ENCODE results near the gene FKBP5.

Gene FKBP5

DNA sequence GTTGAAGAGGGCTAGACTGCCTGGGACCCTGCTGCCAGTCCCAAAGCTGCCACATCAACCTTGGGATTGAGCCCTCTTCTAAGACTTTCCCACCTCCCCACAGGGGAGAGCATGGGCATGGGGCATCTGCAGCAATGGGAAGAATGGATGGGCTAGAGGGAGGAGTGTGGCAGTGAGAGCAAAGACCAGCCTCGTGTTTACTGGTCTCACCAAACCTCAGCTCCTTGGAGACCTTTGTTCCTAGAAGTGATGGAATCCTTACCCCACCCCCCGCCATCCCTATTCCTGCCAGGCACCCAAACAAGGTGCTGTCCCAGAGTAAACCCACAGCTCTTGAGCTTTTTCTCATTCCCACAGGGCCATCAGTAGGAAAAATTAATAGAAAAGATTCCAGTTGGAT is 28.1 kb upstream of the FKBP5 start:
- H3K27me3 ChIP-seq (ENCODE audit: insufficient read depth, poor library complexity, severe bottlenecking) = no peaks in the 10 kb centered on the region
- H3K27ac ChIP-seq (ENCODE audit: poor library complexity, severe bottlenecking) = no peak overlapping the region
- H3K9me3 ChIP-seq (ENCODE audit: severe bottlenecking) = no peaks in the 10 kb centered on the region
- peaks cover 3% of the 10 kb centered on the region for H3K4me1 ChIP-seq (ENCODE audit: insufficient read depth, poor library complexity, severe bottlenecking)
- H3K36me3 ChIP-seq (ENCODE audit: low read depth) = no peaks in the 10 kb centered on the region
- no peak for ATAC-seq (ENCODE audit: low read depth)
- TF ChIP-seq, protein P1, sequence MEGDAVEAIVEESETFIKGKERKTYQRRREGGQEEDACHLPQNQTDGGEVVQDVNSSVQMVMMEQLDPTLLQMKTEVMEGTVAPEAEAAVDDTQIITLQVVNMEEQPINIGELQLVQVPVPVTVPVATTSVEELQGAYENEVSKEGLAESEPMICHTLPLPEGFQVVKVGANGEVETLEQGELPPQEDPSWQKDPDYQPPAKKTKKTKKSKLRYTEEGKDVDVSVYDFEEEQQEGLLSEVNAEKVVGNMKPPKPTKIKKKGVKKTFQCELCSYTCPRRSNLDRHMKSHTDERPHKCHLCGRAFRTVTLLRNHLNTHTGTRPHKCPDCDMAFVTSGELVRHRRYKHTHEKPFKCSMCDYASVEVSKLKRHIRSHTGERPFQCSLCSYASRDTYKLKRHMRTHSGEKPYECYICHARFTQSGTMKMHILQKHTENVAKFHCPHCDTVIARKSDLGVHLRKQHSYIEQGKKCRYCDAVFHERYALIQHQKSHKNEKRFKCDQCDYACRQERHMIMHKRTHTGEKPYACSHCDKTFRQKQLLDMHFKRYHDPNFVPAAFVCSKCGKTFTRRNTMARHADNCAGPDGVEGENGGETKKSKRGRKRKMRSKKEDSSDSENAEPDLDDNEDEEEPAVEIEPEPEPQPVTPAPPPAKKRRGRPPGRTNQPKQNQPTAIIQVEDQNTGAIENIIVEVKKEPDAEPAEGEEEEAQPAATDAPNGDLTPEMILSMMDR (IDR thresholded peaks at IDR 0.05; ENCODE audit: poor library complexity, severe bottlenecking) = no peak
- no peak for DNase-seq (ENCODE audit: low spot score)
- no peak overlapping the region for H3K4me3 ChIP-seq (ENCODE audit: severe bottlenecking)

DNA sequence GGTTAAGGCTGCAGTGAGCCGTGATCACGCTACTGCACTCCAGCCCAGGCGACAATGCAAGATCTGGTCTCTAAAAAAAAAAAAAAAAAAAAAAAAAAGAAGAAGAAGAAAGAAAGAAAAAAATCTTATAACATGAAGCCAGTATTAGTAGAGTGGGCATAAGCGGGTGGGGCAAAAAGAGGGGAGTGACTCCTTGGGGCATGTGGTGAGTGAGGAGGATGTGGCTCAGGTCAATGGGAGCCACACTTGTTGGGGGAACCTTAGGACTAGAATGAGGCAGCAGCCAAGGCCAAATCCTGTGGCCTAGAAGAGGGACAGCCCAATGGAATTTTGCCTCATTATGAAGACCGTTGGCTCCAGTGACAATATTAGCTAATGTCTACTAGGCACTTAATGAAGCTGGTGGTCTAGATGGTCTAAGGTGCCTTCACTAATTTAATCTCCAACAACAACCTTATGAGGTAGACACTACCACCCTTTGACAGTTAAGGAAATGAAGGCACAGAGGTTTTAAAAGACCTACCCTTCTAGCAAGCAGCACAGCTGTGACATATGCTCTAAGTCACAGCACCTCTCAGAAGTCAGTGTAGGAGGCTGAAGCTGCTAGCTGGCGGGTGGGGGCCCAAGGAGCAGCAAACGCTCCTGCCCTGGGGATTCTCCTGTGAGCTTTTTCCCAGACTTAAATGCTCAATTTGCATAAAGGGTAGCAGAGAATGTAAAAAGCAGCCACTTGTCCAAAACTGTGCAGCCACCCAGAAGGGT is 24.5 kb upstream of the FKBP5 start:
- no peak overlapping the region for H3K4me3 ChIP-seq (ENCODE audit: severe bottlenecking)
- DNase-seq (ENCODE audit: low spot score) (no peak), ATAC-seq (ENCODE audit: low read depth) (no peak)
- no peaks in the 10 kb centered on the region for H3K36me3 ChIP-seq (ENCODE audit: low read depth)
- TF ChIP-seq, protein P1 (IDR thresholded peaks at IDR 0.05; ENCODE audit: poor library complexity, severe bottlenecking) = no peak
- H3K27me3 ChIP-seq (ENCODE audit: insufficient read depth, poor library complexity, severe bottlenecking) = no peaks in the 10 kb centered on the region
- H3K4me1 ChIP-seq (ENCODE audit: insufficient read depth, poor library complexity, severe bottlenecking) = peaks cover 5% of the 10 kb centered on the region
- H3K27ac ChIP-seq (ENCODE audit: poor library complexity, severe bottlenecking) = no peak overlapping the region
- no peaks in the 10 kb centered on the region for H3K9me3 ChIP-seq (ENCODE audit: severe bottlenecking)

DNA sequence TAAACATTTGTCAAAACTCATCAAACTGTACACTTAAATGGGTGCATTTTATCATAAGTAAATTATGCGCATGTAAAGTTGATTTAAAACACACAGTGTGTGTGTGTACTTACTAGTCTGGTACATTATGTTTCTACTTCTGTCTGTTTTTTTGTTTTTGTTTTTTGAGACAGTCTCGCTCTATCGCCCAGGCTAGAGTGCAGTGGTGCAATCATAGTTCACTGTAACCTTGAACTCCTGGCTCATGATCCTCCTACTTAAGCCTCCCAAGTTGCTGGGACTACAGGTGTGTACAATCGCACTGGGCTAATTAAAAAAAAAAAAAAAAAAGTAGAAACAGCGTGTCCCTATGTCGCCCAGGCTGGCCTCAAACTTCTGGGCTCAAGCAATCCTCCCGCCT is 23.0 kb upstream of the FKBP5 start:
- DNase-seq (ENCODE audit: low spot score) = no peak
- Histone ChIP-seq H3K27ac (ENCODE audit: poor library complexity, severe bottlenecking) (no peak overlapping the region), H3K36me3 (ENCODE audit: low read depth) (no peaks in the 10 kb centered on the region), H3K4me1 (ENCODE audit: insufficient read depth, poor library complexity, severe bottlenecking) (peaks cover 5% of the 10 kb centered on the region), H3K27me3 (ENCODE audit: insufficient read depth, poor library complexity, severe bottlenecking) (no peaks in the 10 kb centered on the region), H3K9me3 (ENCODE audit: severe bottlenecking) (no peaks in the 10 kb centered on the region), H3K4me3 (ENCODE audit: severe bottlenecking) (no peak overlapping the region)
- ATAC-seq (ENCODE audit: low read depth) = no peak
- TF ChIP-seq, protein P1 (IDR thresholded peaks at IDR 0.05; ENCODE audit: poor library complexity, severe bottlenecking) = no peak

DNA sequence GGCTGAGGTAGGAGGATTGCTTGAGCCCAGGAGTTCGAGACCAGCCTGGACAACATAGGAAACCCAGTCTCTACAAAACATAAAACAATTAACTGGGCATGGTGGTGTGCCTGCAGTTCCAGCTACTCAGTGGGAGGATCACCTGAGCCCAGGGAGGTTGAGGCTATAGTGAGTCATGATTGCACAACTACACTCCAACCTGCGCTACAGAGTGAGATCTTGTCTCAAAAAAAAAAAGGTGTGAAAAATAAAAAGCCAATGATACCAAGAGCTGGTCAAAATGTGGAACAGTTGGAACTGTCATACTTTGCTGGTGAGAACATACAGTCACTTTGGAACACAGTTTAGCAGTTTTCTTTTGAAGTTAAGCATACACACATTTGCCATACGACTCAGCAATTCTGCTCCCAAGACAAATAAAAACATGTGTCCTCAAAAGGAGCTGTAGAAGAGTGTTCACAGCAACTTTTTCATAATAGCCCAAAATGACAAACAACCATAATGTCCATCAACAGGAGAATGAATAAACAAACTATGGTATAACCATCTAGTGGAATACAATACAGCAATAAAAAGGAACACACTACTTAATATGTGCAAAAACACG is 21.6 kb upstream of the FKBP5 start:
- Histone ChIP-seq H3K27me3 (ENCODE audit: insufficient read depth, poor library complexity, severe bottlenecking) (no peaks in the 10 kb centered on the region), H3K4me3 (ENCODE audit: severe bottlenecking) (no peak overlapping the region), H3K27ac (ENCODE audit: poor library complexity, severe bottlenecking) (no peak overlapping the region), H3K9me3 (ENCODE audit: severe bottlenecking) (no peaks in the 10 kb centered on the region), H3K36me3 (ENCODE audit: low read depth) (no peaks in the 10 kb centered on the region), H3K4me1 (ENCODE audit: insufficient read depth, poor library complexity, severe bottlenecking) (peaks cover 5% of the 10 kb centered on the region)
- TF ChIP-seq, protein P1 (IDR thresholded peaks at IDR 0.05; ENCODE audit: poor library complexity, severe bottlenecking) = no peak
- ATAC-seq (ENCODE audit: low read depth) (peak; percentile 89), DNase-seq (ENCODE audit: low spot score) (no peak)

DNA sequence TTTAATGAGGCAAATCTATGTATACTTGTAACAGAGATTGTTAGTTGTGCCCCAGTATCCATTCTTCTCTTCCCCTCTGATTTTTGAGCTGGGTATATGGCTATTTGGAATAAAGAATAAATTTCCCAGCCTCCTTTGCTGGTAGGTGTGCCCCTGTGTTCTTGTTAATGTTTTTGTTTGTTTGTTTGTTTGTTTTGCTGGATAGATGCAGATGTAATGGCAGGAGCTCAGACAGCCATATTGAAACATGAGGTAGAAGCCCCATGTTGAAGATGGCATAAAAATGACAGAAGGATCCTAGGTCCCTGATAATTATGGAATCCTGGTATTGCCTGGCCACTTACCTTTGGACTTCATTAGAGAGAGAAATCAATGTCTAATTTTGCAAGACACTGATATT is 19.9 kb upstream of the FKBP5 start:
- no peak for DNase-seq (ENCODE audit: low spot score)
- Histone ChIP-seq H3K9me3 (ENCODE audit: severe bottlenecking) (no peaks in the 10 kb centered on the region), H3K27ac (ENCODE audit: poor library complexity, severe bottlenecking) (no peak overlapping the region), H3K27me3 (ENCODE audit: insufficient read depth, poor library complexity, severe bottlenecking) (no peaks in the 10 kb centered on the region), H3K4me3 (ENCODE audit: severe bottlenecking) (no peak overlapping the region), H3K36me3 (ENCODE audit: low read depth) (no peaks in the 10 kb centered on the region), H3K4me1 (ENCODE audit: insufficient read depth, poor library complexity, severe bottlenecking) (peaks cover 5% of the 10 kb centered on the region)
- TF ChIP-seq, protein P1 (IDR thresholded peaks at IDR 0.05; ENCODE audit: poor library complexity, severe bottlenecking) = no peak
- no peak for ATAC-seq (ENCODE audit: low read depth)

Data from RWPE2 (cell line).